ENCODE results near the gene STIL.

The STIL gene

GRCh38 chr1:47214549-47214948 lies 99.4 kb downstream of the STIL start:
- DNase-seq (ENCODE audit: low read depth) = no peak
- TF ChIP-seq MYC (IDR thresholded peaks at IDR 0.05; ENCODE audit: low read depth, low read length) = no peak
- TF ChIP-seq POLR2A (IDR thresholded peaks at IDR 0.05; ENCODE audit: extremely low read depth, insufficient read length) = no peak
- TF ChIP-seq, protein P1, sequence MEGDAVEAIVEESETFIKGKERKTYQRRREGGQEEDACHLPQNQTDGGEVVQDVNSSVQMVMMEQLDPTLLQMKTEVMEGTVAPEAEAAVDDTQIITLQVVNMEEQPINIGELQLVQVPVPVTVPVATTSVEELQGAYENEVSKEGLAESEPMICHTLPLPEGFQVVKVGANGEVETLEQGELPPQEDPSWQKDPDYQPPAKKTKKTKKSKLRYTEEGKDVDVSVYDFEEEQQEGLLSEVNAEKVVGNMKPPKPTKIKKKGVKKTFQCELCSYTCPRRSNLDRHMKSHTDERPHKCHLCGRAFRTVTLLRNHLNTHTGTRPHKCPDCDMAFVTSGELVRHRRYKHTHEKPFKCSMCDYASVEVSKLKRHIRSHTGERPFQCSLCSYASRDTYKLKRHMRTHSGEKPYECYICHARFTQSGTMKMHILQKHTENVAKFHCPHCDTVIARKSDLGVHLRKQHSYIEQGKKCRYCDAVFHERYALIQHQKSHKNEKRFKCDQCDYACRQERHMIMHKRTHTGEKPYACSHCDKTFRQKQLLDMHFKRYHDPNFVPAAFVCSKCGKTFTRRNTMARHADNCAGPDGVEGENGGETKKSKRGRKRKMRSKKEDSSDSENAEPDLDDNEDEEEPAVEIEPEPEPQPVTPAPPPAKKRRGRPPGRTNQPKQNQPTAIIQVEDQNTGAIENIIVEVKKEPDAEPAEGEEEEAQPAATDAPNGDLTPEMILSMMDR (IDR thresholded peaks at IDR 0.05; ENCODE audit: low read depth, low read length) = no peak
- TF ChIP-seq MAX (IDR thresholded peaks at IDR 0.05; ENCODE audit: low read depth, low read length) = no peak
- H3K4me3 ChIP-seq (ENCODE audit: low read depth, low read length) = no peak overlapping the region

- no peak for DNase-seq (ENCODE audit: low read depth)
- no peak overlapping the region for H3K4me3 ChIP-seq (ENCODE audit: low read depth, low read length)
- no peak for TF ChIP-seq MAX (IDR thresholded peaks at IDR 0.05; ENCODE audit: low read depth, low read length)
- no peak for TF ChIP-seq MYC (IDR thresholded peaks at IDR 0.05; ENCODE audit: low read depth, low read length)
- no peak for TF ChIP-seq POLR2A (IDR thresholded peaks at IDR 0.05; ENCODE audit: extremely low read depth, insufficient read length)
- TF ChIP-seq, protein P1 (IDR thresholded peaks at IDR 0.05; ENCODE audit: low read depth, low read length) = no peak
These were observed 100.5 kb downstream of the STIL start for GRCh38 chr1:47213230-47213963.

DNA sequence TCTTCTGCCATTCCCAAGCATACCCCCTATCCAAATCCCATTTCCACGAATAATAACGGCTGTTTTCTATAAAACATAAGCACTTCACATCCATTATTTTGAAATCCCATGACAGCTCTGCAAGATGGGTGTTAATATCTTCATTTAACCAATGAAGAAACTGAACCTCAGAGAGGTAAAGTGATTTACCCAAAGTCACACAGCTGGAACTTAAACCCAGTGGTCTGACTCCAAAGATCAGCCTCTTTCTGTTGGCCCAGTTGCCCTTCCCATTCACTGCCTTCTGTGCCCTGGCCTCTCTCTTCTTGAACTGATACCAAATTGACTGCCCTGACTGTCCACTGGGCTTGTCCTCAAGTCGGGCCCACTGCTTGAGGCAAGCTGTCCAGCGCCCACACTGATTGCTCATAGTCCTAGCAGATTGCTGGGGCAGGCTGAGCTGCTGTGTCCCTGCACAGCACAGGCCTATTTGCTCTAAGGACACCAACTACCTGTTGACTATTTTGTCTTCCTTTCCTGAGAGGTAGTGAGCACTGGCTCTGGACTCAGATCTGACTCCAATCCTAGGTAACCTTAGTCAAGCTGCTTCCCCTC lies 101.2 kb downstream of the STIL start:
- DNase-seq (ENCODE audit: low read depth) = no peak
- TF ChIP-seq, protein P1 (IDR thresholded peaks at IDR 0.05; ENCODE audit: low read depth, low read length) = no peak
- no peak for TF ChIP-seq MYC (IDR thresholded peaks at IDR 0.05; ENCODE audit: low read depth, low read length)
- TF ChIP-seq POLR2A (IDR thresholded peaks at IDR 0.05; ENCODE audit: extremely low read depth, insufficient read length) = no peak
- TF ChIP-seq MAX (IDR thresholded peaks at IDR 0.05; ENCODE audit: low read depth, low read length) = no peak
- H3K4me3 ChIP-seq (ENCODE audit: low read depth, low read length) = no peak overlapping the region

GRCh38 chr1:47211796-47212269 lies 102.1 kb downstream of the STIL start:
- DNase-seq (ENCODE audit: low read depth) = peak; percentile 44
- TF ChIP-seq POLR2A (IDR thresholded peaks at IDR 0.05; ENCODE audit: extremely low read depth, insufficient read length) = no peak
- TF ChIP-seq, protein P1 (IDR thresholded peaks at IDR 0.05; ENCODE audit: low read depth, low read length) = no peak
- TF ChIP-seq MYC (IDR thresholded peaks at IDR 0.05; ENCODE audit: low read depth, low read length) = no peak
- TF ChIP-seq MAX (IDR thresholded peaks at IDR 0.05; ENCODE audit: low read depth, low read length) = no peak
- H3K4me3 ChIP-seq (ENCODE audit: low read depth, low read length) = no peak overlapping the region

GRCh38 chr1:47210666-47211065 lies 103.3 kb downstream of the STIL start:
- no peak for TF ChIP-seq MYC (IDR thresholded peaks at IDR 0.05; ENCODE audit: low read depth, low read length)
- TF ChIP-seq POLR2A (IDR thresholded peaks at IDR 0.05; ENCODE audit: extremely low read depth, insufficient read length) = no peak
- TF ChIP-seq, protein P1 (IDR thresholded peaks at IDR 0.05; ENCODE audit: low read depth, low read length) = no peak
- no peak for TF ChIP-seq MAX (IDR thresholded peaks at IDR 0.05; ENCODE audit: low read depth, low read length)
- no peak for DNase-seq (ENCODE audit: low read depth)
- H3K4me3 ChIP-seq (ENCODE audit: low read depth, low read length) = no peak overlapping the region
